ENCODE data around the gene CDS2. TPM values are rescaled to one million over a fixed set of nuclear protein-coding genes. Genes with fewer than 3 reads are reported as not detected.

Gene CDS2
- total and polyA plus RNA-seq, 10 of the 15 experiments (the other 5 are each of a cell fraction or from before 2014, with no cell fraction given), result 11.5 to 94.7 (median 23.1) TPM

DNA sequence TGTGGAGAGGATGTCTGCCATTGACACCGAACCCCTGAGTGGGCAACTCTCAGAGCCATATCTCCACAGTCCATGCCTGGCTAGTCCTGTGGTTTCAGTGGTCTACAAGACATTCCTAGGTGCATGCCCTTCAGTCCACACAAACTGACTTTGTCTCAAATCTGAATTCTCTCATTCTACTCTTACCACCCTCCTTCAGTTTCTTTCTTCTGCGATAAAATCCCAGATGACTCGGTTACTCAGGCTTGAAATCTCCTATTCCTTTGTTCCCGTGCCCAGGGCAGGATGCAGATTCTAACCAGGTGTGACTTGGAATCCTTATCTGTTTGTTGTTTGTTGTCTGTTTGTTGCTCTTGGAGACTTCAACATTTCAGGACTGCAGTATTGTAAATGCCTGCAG lies 9.3 kb downstream of the CDS2 start:
- no peaks in the 10 kb centered on the region for H3K36me3 ChIP-seq (ENCODE audit: control insufficient read depth in 2 of 2, insufficient read depth in 2 of 2, low read length in 1 of 2)
- no peak for DNase-seq (ENCODE audit: low read depth, low spot score)
- no peaks in the 10 kb centered on the region for H3K27me3 ChIP-seq (replicated peaks in 1 of 2; ENCODE audit: control insufficient read depth in 2 of 2, insufficient read depth in 2 of 2, low read length in 1 of 2)
- H3K27ac ChIP-seq (ENCODE audit: control insufficient read depth, insufficient read depth), result no peak overlapping the region; the same call in 1 of the 2 replicates
- no TSS peak for BruUV-seq (replicated peaks)
- in situ Hi-C loops (cut with MboI), result no loop called here
- CTCF ChIA-PET, result interaction anchor here (0.8 to 3.7 kb wide), 5 partner anchors 9 to 87 kb away, joined by 3 to 20 read pairs (median 4); partner anchors contain the start of gene CDS2
- 0 out of 2 replicates have a peak overlapping the region, but pooled peaks have one; percentile 21 for H3K4me2 ChIP-seq (ENCODE audit: control insufficient read depth, insufficient read depth)
- 44% methylated on average over 4 of the region's 4 CpGs for WGBS (ENCODE audit: insufficient coverage, insufficient replicate concordance, low lambda C conversion rate, missing lambda C conversion rate)
- no peaks in the 10 kb centered on the region for H4K20me1 ChIP-seq (ENCODE audit: control insufficient read depth, insufficient read depth)
- H2AFZ ChIP-seq (ENCODE audit: control insufficient read depth, low read depth, low read length), result no peak overlapping the region
- H3K4me3 ChIP-seq, result no peak overlapping the region
- H3K9me3 ChIP-seq (replicated peaks; ENCODE audit: control insufficient read depth, insufficient read depth, low read length), result no peaks in the 10 kb centered on the region
- TF ChIP-seq RUNX3 (IDR thresholded peaks at IDR 0.05; ENCODE audit: low read length) (peak; percentile 58; the same call in 1 of the 2 replicates), EED (IDR thresholded peaks at IDR 0.05; ENCODE audit: low read depth) (0 out of 2 replicates have a peak, but pooled peaks have one; percentile 26), SPI1 (IDR thresholded peaks at IDR 0.05; ENCODE audit: borderline replicate concordance, insufficient read depth, low read depth, low read length) (no peak)
- SMC1A ChIA-PET (ENCODE audit: uncharacterized antibody, unreplicated experiment), result interaction anchor here (1.3 to 2.8 kb wide), 8 partner anchors 10 to 56 kb away, joined by 3 to 11 read pairs (median 5); partner anchors contain the start of gene CDS2
- FAIRE-seq, result no peak
- H3K79me2 ChIP-seq (ENCODE audit: control insufficient read depth, insufficient read depth, low read length), result peaks cover 21% of the 10 kb centered on the region
- intact Hi-C loops (cut with micrococcal nuclease; ENCODE audit: unreplicated experiment), result no loop called here
- POLR2A ChIA-PET, result interaction anchor here (1.2 to 1.8 kb wide), 2 partner anchors 9 to 11 kb away, joined by 3 to 6 read pairs; partner anchors contain the start of gene CDS2
- peak; percentile 61 for ATAC-seq
- RAD21 ChIA-PET (ENCODE audit: unreplicated experiment), result interaction anchor here (1.8 to 2.9 kb wide), 2 partner anchors 9 to 56 kb away, joined by 4 to 18 read pairs; partner anchors contain the start of gene CDS2
- no peak overlapping the region for H3K9ac ChIP-seq (ENCODE audit: control insufficient read depth, insufficient read depth, low read length)
- peaks cover 6% of the 10 kb centered on the region; the same call in 1 of the 2 replicates for H3K4me1 ChIP-seq (ENCODE audit: control insufficient read depth, insufficient read depth, low read length)

GRCh38 chr20:5140195-5140594 lies 13.4 kb downstream of the CDS2 start:
- CTCF ChIA-PET, result interaction anchor here (0.7 to 1.8 kb wide), 3 partner anchors 14 to 52 kb away, joined by 4 to 10 read pairs (median 6); partner anchors contain the start of gene CDS2
- Histone ChIP-seq H3K9ac (ENCODE audit: control insufficient read depth, insufficient read depth, low read length) (no peak overlapping the region), H3K36me3 (ENCODE audit: control insufficient read depth in 2 of 2, insufficient read depth in 2 of 2, low read length in 1 of 2) (no peaks in the 10 kb centered on the region), H3K4me1 (ENCODE audit: control insufficient read depth, insufficient read depth, low read length) (peaks cover 19% of the 10 kb centered on the region), H3K27ac (ENCODE audit: control insufficient read depth, insufficient read depth) (no peak overlapping the region), H3K27me3 (replicated peaks in 1 of 2; ENCODE audit: control insufficient read depth in 2 of 2, insufficient read depth in 2 of 2, low read length in 1 of 2) (no peaks in the 10 kb centered on the region), H4K20me1 (ENCODE audit: control insufficient read depth, insufficient read depth) (no peaks in the 10 kb centered on the region), H3K9me3 (replicated peaks; ENCODE audit: control insufficient read depth, insufficient read depth, low read length) (no peaks in the 10 kb centered on the region), H2AFZ (ENCODE audit: control insufficient read depth, low read depth, low read length) (no peak overlapping the region), H3K4me2 (ENCODE audit: control insufficient read depth, insufficient read depth) (no peak overlapping the region), H3K4me3 (no peak overlapping the region), H3K79me2 (ENCODE audit: control insufficient read depth, insufficient read depth, low read length) (peaks cover 16% of the 10 kb centered on the region)
- SMC1A ChIA-PET (ENCODE audit: uncharacterized antibody, unreplicated experiment), result interaction anchor here (0.6 to 2.0 kb wide), 2 partner anchors 14 to 26 kb away, joined by 3 to 6 read pairs; partner anchors contain the start of gene CDS2
- no peak for ATAC-seq
- in situ Hi-C loops (cut with MboI), result no loop called here
- BruUV-seq (replicated peaks), result no TSS peak
- DNase-seq (ENCODE audit: low read depth, low spot score), result no peak
- TF ChIP-seq STAT1 (conservative IDR thresholded peaks at IDR 0.05) (no peak), IKZF2 (IDR thresholded peaks at IDR 0.05) (no peak)
- intact Hi-C loops (cut with micrococcal nuclease; ENCODE audit: unreplicated experiment), result no loop called here
- RAD21 ChIA-PET (ENCODE audit: unreplicated experiment), result interaction anchor here (1.2 to 1.3 kb wide), 2 partner anchors 13 to 29 kb away, joined by 3 to 6 read pairs; partner anchors contain the start of gene CDS2
- POLR2A ChIA-PET, result no interaction called here
- no peak for FAIRE-seq

All from GM12878 (cell line).